Caco-2 (cell line): Measurements from ENCODE around the gene HDAC10. TPM values are rescaled to one million over a fixed set of nuclear protein-coding genes. Genes with fewer than 3 reads are reported as not detected.

ENCODE experiments used
- BruUV-seq: library from RNA; stranded (reverse); fragments of 400-500 nt; replicated peaks from 2 replicates; lab custom pipeline; 2021; lab: Mats Ljungman, UMichigan
- CTCF ChIA-PET: fragments of 300-600 bp; sonication (Branson Sonifier 250); formaldehyde crosslinking; loops from one replicate; lab custom pipeline; 2022; ENCODE audit warnings: antibody characterized with exemption; lab: Charles Lee
- POLR2A ChIA-PET: fragments of 300-600 bp; sonication (Branson Sonifier 250); formaldehyde crosslinking; loops from one replicate; lab custom pipeline; 2022; ENCODE audit warnings: antibody characterized with exemption; lab: Charles Lee
- DNase-seq, 2 experiments: peaks; one replicate each; pipeline versions ENCODE4 v3.0.0 to v3.0.0-alpha.2; 2020 to 2022
- H3K27me3 ChIP-seq: replicated peaks from 2 replicates; pipeline ENCODE4 v1.6.0; 2011; ENCODE audit warnings: low read length; ENCODE audit not compliant: control insufficient read depth, insufficient read depth
- H3K36me3 ChIP-seq: 2 replicates; pipeline ENCODE4 v1.5.1; 2011; ENCODE audit warnings: low read length; ENCODE audit not compliant: control insufficient read depth, insufficient read depth
- H3K4me1 ChIP-seq: fragments of 250-450 bp; sonication (Bioruptor Pico); 2 replicates; pipeline ENCODE4 v1.5.1; 2020; ENCODE audit warnings: mild to moderate bottlenecking
- H3K4me3 ChIP-seq: 2 replicates; pipeline ENCODE4 v1.5.1; 2011; ENCODE audit warnings: low read depth, mild to moderate bottlenecking, control low read depth, low read length
- H3K9me3 ChIP-seq: fragments of 250-450 bp; sonication (Bioruptor Pico); 2 replicates; pipeline ENCODE4 v1.5.1; 2020; ENCODE audit warnings: mild to moderate bottlenecking, moderate library complexity
- H3K27ac Mint-ChIP-seq: one replicate; pipeline ENCODE4 v1.8.0; 2022; ENCODE audit warnings: mixed read lengths; ENCODE audit not compliant: unreplicated experiment
- H3K27me3 Mint-ChIP-seq: one replicate; pipeline ENCODE4 v1.8.0; 2022; ENCODE audit warnings: mixed read lengths; ENCODE audit not compliant: insufficient read depth, unreplicated experiment
- H3K36me3 Mint-ChIP-seq: one replicate; pipeline ENCODE4 v1.8.0; 2022; ENCODE audit warnings: mild to moderate bottlenecking, mixed read lengths; ENCODE audit not compliant: insufficient read depth, unreplicated experiment
- H3K4me1 Mint-ChIP-seq: one replicate; pipeline ENCODE4 v1.8.0; 2022; ENCODE audit warnings: low read depth, mixed read lengths; ENCODE audit not compliant: unreplicated experiment
- H3K4me3 Mint-ChIP-seq: one replicate; pipeline ENCODE4 v1.8.0; 2022; ENCODE audit warnings: mild to moderate bottlenecking, moderate library complexity, mixed read lengths; ENCODE audit not compliant: unreplicated experiment
- H3K9me3 Mint-ChIP-seq: one replicate; pipeline ENCODE4 v1.8.0; 2022; ENCODE audit warnings: mixed read lengths; ENCODE audit not compliant: unreplicated experiment
- CTCF ChIP-seq, 2 experiments: fragments of 200-600 bp in 1 of 2; IDR thresholded peaks; 1 replicate in 1 of 2; 2 replicates in 1 of 2; pipeline versions ENCODE4 v1.5.1 to v1.8.0; 2011 to 2022; ENCODE audit warnings: antibody characterized with exemption in 1 of 2, control low read depth in 1 of 2, inconsistent platforms in 1 of 2, low read depth in 1 of 2, low read length in 1 of 2, mild to moderate bottlenecking in 1 of 2, moderate library complexity in 1 of 2; ENCODE audit not compliant: insufficient read depth in 1 of 2, severe bottlenecking in 1 of 2, unreplicated experiment in 1 of 2
- intact Hi-C: fragments of 100-400 bp; cut with micrococcal nuclease; formaldehyde crosslinking; loops from one replicate; pipeline ENCODE4 v1.10.0; 2022; ENCODE audit not compliant: unreplicated experiment
- total RNA-seq: library from RNA; stranded (reverse); gene quantifications from 2 replicates; pipeline ENCODE4 v1.2.3, GENCODE V29; 2022

HDAC10 gene
- total RNA-seq, 1 experiment from 2014 or later = 63.5 TPM

- Mint-ChIP-seq H3K27ac (no peak overlapping the region), H3K9me3 (no peaks in the 10 kb centered on the region), H3K27me3 (no peaks in the 10 kb centered on the region), H3K36me3 (peaks cover 6% of the 10 kb centered on the region), H3K4me1 (peaks cover 15% of the 10 kb centered on the region), H3K4me3 (peak overlapping the region; percentile 60)
- no peaks in the 10 kb centered on the region for H3K27me3 ChIP-seq
- ChIA-PET CTCF (interaction anchor here (0.6 to 1.6 kb wide), 9 partner anchors 16 to 67 kb away, joined by 3 to 6 read pairs (median 4); partner anchors contain the start of gene DENND6B), POLR2A (interaction anchor here (0.8 to 1.1 kb wide), 2 partner anchors 10 to 56 kb away, joined by 4 to 5 read pairs; no protein-coding TSS in a partner anchor)
- intact Hi-C loops = no loop called here
- peak overlapping the region; percentile 75 for H3K4me3 ChIP-seq
- no peaks in the 10 kb centered on the region for H3K9me3 ChIP-seq
- BruUV-seq = TSS peak; percentile 19
- H3K4me1 ChIP-seq = peaks cover 53% of the 10 kb centered on the region
- DNase-seq = peak; percentile 91 to 92
- H3K36me3 ChIP-seq = peaks cover 2% of the 10 kb centered on the region
- TF ChIP-seq CTCF (IDR thresholded peaks at IDR 0.05; ENCODE audit: insufficient read depth in 1 of 2, low read depth in 1 of 2, low read length in 1 of 2, severe bottlenecking in 1 of 2, unreplicated experiment in 1 of 2) = no peak
Measured at GRCh38 chr22:50299785-50300619, 48.9 kb upstream of the HDAC10 start.

DNA sequence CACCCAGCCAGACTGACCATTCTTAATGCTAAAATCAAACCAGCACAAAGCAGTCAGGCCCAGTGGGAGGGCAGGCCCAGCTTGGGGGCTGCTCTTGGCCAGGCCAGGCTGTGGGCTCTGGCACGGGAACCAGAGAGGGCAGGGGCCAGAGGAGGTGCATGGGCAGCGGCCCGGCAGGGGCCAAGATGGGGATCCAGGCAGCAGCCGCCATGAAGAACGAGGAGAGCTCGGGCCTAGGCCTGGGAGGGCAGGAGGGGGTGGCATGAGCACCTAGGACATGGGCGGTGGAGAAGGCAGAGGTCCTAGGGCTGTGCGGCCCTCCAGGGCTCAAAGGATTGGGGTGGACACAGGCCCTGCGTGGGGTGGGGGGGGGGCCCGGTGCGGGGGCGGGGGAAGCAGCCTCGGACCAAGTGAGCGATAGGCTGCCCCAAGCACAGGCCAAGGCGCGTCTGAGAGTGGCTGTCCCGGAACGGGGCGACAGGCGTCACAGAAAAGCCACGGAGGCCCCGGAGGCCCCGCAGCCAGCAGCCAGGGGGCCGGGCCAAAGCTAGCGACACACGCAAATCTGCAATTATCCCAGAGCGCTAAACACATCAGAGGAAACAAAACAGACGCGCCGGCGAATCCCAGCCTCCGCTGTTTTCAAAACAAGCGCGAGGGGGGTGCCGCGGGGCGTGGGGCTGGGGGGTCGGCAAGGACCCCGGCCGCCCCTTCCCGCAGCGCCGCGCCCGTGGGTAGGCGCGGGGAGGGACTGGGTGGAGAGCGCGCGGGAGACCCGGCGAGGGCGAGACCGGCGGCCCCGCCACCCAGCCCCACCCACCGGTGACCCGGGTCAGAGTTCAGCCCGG is 48.1 kb upstream of the HDAC10 start:
- Histone ChIP-seq H3K27me3 (no peaks in the 10 kb centered on the region), H3K4me1 (peaks cover 54% of the 10 kb centered on the region), H3K36me3 (peaks cover 5% of the 10 kb centered on the region), H3K4me3 (peak overlapping the region; percentile 75), H3K9me3 (no peaks in the 10 kb centered on the region)
- Mint-ChIP-seq H3K27me3 (no peaks in the 10 kb centered on the region), H3K36me3 (peaks cover 2% of the 10 kb centered on the region), H3K4me3 (peak overlapping the region; percentile 69), H3K4me1 (peaks cover 11% of the 10 kb centered on the region), H3K9me3 (no peaks in the 10 kb centered on the region), H3K27ac (no peak overlapping the region)
- BruUV-seq = no TSS peak
- intact Hi-C loops = no loop called here
- POLR2A ChIA-PET = interaction anchor here (1.1 kb wide), 1 partner anchor 55 kb away, joined by 4 read pairs; no protein-coding TSS in a partner anchor
- TF ChIP-seq CTCF (IDR thresholded peaks at IDR 0.05; ENCODE audit: insufficient read depth in 1 of 2, low read depth in 1 of 2, low read length in 1 of 2, severe bottlenecking in 1 of 2, unreplicated experiment in 1 of 2) = no peak
- DNase-seq = peak in 1 of 2 experiments; percentile 49
- CTCF ChIA-PET = interaction anchor here (0.6 to 1.5 kb wide), 2 partner anchors 17 to 43 kb away, joined by 3 read pairs; no protein-coding TSS in a partner anchor

GRCh38 chr22:50298266-50298637 is 47.2 kb upstream of the HDAC10 start:
- intact Hi-C loops = no loop called here
- BruUV-seq = TSS peak; percentile 56
- Histone ChIP-seq H3K4me1 (peaks cover 51% of the 10 kb centered on the region), H3K9me3 (no peaks in the 10 kb centered on the region), H3K4me3 (no peak overlapping the region), H3K36me3 (peaks cover 3% of the 10 kb centered on the region), H3K27me3 (no peaks in the 10 kb centered on the region)
- Mint-ChIP-seq H3K36me3 (no peaks in the 10 kb centered on the region), H3K9me3 (no peaks in the 10 kb centered on the region), H3K4me1 (peaks cover 9% of the 10 kb centered on the region), H3K27ac (no peak overlapping the region), H3K4me3 (peak overlapping the region; percentile 69), H3K27me3 (no peaks in the 10 kb centered on the region)
- ChIA-PET CTCF (no interaction called here), POLR2A (no interaction called here)
- DNase-seq = no peak
- TF ChIP-seq CTCF (IDR thresholded peaks at IDR 0.05; ENCODE audit: insufficient read depth in 1 of 2, low read depth in 1 of 2, low read length in 1 of 2, severe bottlenecking in 1 of 2, unreplicated experiment in 1 of 2) = no peak
